ENCODE data around the gene DENND1B.

Gene DENND1B

GRCh38 chr1:197463142-197463541, 312.1 kb downstream of the DENND1B start:
- DNase-seq: no peak

GRCh38 chr1:197462539-197462938, 312.7 kb downstream of the DENND1B start:
- DNase-seq: no peak

Data from NCI-H1694 treated with DMSO at 0.1 percent for 48 hours (cell line).